Stimulated activated naive CD4-positive, alpha-beta T cell (primary cell): ENCODE measurements around the gene TMEM115.

ENCODE experiments used
- DNase-seq, 6 experiments: peaks; one replicate each; lab custom pipeline; 2025; lab: John Stamatoyannopoulos, UW

Gene TMEM115, protein sequence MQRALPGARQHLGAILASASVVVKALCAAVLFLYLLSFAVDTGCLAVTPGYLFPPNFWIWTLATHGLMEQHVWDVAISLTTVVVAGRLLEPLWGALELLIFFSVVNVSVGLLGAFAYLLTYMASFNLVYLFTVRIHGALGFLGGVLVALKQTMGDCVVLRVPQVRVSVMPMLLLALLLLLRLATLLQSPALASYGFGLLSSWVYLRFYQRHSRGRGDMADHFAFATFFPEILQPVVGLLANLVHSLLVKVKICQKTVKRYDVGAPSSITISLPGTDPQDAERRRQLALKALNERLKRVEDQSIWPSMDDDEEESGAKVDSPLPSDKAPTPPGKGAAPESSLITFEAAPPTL

DNA sequence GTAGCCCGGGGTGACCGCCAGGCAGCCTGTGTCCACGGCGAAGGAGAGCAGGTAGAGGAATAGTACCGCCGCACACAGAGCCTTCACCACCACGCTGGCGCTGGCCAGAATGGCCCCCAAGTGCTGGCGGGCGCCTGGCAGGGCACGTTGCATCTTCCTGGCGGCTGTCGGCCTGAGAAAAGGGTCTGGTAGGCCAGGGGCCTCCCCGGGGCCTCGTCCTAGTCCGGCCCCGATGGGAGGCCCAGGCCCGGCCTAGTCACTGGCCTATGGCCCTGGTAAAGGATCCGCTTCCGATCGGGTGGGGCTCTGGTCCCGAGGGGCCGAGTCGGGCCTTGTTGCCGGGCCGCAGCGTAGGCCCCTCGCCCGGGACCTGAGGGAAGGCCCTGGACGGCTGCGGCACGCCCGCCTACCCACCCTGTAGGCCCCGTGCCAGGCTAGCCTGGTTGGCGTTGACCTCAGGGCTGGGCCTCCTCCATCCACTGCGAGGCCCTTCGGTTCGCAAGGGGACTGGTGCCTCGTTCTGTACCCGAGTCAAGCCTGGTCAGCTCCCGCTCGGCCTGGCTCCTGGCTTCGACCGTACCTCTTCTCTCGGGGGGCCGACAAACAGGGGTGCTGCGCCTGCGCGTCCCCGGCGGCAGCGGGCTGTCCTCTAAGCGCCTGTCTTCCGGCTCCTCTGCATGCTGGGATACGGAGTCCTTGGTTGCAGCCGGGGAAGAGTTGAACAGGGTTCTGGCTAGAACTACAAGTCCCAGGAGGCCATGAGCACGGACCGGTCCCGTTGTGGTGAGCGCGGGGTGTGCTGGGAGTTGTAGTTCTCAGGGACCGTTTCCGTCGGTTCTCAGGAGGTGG, at the start of gene TMEM115:
Gene TMEM115, minus strand, starts transcription at position 611 of the 849 bp plus-strand sequence. Its CDS starts 458 bp downstream, at position 153.
- peak; percentile 84 to 96 (median 94) for DNase-seq

DNA sequence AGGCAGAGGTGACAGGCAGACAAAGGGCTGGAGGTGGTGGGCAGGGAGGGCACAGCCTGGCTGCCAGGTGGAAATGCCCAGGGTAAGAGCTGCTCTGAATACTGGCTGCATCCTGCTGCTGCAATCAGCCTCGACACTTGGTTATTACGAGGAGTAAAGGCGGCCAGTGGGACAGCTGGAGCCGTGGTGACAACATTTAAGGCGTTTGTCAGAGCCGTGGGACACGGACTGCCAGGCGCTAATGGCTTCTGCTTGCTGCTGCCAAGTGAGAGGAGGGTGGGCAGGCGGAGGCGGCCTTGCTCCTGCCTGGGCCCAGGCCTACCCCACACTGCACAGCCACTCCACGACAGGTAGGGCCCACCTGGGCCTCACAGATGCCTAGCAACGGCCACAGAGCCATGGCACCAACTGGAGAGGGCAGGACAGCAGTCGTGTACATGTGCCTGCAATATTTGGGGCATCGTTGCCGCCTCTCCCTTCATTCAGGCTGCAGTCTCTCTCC, 49.2 kb upstream of the TMEM115 start:
- no peak for DNase-seq

DNA sequence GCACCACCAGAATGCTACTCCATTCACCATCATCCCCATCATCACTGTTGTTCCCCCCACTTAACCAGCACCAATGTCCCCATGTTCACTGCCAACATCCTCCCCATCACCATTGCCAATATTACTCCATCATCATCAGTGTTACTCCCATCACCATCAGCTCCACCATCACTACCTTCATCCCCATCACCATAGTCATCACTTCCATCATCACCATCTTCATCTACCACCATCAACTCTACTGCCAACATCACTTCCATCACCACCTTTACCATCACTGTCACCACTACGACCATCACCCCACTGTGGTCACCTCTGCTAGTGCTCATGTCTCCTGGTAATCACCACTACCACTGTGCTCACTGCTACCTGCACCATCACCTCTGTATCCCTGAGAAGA, 47.2 kb upstream of the TMEM115 start:
- no peak for DNase-seq

DNA sequence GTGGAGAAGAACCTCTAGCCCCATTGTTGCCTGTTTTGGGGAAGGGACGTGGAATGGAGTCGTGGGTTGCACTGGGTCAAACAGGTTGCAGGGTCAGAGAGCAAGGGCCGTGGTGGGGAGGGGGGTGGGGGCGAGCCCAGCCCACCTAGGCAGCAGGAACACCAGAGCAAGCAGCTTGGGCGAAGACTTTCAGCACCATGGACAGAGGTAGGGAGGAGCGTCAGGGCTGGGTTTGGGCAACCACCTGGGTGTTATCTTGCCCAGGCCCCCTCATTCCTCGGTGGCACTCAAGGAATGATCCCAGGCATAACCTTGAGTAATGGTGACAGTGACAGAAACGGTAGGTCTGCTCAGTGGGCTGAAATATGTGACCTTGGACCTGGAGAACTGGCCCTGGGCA, 45.9 kb upstream of the TMEM115 start:
- DNase-seq, result peak in 1 of 6 experiments; percentile 10

DNA sequence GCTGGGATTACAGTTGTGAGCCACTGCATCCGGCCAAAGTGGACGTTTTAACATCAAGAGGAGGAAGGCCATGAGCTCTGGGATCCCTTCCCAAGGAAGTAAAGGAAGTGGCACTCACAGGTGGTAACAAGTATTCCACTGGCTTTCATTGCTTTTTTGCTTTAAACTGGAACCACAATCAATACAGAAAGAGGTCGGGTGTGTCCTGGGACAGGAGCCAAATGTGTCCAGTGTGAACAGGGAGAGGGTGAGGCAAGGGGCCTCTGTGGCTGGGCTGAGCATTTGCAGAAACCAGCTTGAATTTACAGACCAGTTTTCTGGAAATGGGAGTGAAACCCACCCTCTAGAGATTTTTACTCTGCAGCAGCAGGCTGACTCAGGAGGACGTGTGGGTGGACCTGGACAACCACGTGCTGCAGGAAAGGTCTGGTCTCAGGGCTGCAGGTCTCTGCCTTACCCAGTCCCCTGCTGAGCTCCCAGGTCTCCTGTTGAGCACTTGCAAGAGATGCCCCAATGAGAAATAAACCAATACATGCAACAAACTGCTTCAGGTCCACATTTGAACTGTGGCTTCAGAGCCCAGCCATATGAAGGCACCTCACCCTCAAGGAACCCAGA, 42.8 kb upstream of the TMEM115 start:
- no peak for DNase-seq

DNA sequence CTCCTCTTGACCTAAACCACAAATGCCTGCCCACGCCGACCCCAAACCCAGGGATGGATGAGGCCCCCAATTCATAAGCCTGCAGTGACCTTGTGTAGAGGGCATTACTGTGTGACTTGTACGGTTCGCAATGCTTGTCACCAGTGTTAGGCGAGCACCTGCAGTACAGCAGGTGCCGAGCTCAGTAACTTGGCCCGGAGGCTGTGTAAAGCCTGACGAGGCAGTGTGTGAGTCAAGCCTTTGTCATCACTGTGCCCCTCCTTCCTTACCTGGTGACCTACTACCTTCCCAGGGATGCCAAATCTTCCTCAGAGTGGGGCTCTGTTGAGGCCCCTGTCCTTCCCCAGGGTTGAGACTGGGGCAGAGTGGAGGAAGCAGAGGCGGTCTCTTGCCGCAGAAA, 37.2 kb upstream of the TMEM115 start:
- DNase-seq, result no peak

DNA sequence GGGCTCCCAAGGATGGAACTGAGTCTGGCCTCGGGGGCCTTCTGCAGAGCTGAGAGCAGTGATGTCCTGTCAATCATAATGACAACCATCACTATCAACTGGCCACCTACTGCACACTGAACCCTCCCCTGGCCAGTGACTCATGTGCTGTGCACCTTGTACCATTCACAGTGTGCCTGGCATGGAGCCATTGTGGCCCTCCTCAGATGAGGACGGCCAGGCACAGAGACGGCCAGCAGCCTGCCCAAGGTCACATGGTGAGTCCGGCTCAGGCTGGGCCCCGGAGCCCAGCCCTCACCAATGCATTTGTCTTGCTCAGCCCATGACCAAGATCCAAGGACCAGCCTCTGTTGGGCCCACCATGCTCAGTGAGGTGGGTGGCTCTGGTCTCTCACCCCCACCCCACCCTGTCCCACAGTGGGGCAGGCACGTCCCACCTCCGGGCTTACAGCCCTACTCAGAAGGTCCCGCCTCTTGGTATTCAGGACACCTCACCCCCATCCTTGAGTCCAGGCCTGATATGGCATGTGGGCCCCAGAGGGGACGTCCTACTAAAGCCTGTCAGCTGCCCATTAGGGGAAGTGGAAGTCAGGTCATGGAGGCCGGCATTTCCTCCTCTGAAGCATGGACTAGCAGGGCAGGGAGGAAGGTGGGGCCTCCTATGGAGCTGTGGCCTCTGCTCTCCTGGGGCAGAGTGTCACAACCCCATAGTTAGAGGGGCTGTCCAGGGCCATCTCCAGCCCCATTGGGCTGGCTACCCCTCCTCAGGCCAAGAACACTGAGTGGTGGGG, 35.9 kb upstream of the TMEM115 start:
- no peak for DNase-seq

DNA sequence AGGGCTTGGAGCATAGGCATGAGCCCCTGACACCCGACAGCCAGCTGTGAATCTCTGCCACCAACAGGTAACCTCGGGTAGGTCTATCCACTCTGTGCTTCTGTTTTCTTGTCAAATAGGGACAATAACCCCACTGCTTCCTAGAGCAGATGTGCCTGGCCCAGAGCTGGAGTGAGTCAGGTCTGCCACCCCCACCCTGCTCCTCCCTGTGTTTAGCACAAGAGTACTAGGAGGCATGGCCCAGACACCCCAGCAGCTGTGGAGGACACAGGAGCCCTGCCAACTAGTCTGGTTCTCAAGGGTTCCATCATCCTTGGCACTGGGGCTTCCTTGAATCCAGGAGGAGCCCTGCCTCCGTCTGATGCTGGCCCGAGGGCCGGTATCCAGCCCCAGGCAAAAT, 33.7 kb upstream of the TMEM115 start:
- no peak for DNase-seq

DNA sequence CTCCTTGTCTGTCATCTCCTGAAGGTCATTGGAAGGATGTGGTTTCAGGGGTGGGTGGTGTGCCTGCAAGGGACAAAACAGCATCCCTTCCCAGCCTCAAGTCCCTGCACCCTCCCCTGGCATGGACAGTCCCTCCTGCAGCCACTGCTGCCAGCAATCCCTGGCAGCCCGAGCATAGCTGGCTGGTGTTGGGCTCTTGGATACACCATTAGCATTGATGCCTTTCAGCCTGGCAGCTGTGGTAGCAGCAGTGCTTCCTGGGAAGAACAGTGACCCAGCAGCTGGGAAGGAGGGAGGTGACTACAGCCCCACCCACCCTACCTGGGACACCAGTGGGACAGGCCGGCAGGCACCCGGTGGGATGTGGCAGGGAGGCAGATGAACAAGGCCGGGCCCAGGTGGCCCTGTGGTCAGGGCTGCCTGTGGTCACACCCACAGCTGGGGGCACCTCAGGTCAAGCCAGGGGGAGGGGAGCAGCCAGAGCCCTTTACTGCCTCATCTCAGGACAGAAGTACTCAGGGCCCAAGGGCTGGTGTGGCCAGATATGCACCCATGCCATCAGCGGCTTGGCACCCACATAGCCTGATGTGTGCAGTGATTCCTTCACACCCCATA, 32.9 kb upstream of the TMEM115 start:
- no peak for DNase-seq

DNA sequence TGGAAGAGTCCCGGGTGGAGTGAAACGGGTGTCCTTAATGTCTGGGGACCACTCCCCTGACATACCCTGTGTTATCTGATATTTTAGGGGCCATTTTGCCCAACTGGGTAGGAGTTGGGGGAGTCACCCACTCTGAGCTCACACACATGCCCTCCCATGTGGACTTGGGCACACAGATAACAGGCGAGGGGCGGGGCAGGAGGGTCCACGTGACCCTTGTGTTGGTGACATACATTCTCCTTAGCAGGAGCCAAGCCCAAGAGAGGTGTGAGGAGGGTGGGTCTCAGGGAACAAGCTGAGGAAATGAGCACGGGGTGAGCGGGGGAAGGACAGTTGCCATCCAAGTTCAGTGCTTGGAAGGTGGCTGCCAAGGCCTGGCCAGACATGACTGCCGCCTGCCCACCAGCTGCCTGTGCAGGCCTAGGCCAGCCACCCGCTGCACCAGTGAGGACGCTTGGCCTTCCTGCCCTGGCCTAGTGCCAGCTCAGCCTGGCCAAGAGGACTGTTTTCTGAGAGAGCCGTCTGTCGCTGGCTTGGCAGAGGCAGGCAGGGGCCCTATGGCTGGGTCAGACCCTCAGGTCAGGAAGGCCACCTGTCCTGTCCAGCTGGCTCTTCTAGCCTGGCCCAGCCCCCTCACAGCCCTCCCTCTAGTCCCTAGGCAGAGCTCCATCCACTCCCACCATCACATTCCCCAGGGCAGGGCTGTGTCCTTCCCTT, 31.3 kb upstream of the TMEM115 start:
- DNase-seq, result no peak

DNA sequence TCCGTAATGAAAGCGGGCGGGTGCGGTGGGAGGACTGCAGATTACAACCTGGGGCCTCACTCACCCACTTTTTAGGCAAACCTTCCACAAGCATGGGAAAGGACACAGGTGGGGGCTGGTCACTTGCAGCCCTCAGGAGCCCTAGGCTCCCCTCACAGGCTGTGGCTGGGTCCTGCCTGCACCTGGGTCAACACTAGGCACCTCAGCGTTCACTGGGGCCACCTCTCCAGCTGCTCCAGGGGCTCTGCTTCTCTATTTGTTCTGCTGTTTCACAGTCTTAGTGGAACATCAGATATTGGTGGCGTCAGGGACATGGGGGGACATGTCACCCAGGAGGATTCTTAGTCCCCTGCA, 30.1 kb upstream of the TMEM115 start:
- no peak for DNase-seq

DNA sequence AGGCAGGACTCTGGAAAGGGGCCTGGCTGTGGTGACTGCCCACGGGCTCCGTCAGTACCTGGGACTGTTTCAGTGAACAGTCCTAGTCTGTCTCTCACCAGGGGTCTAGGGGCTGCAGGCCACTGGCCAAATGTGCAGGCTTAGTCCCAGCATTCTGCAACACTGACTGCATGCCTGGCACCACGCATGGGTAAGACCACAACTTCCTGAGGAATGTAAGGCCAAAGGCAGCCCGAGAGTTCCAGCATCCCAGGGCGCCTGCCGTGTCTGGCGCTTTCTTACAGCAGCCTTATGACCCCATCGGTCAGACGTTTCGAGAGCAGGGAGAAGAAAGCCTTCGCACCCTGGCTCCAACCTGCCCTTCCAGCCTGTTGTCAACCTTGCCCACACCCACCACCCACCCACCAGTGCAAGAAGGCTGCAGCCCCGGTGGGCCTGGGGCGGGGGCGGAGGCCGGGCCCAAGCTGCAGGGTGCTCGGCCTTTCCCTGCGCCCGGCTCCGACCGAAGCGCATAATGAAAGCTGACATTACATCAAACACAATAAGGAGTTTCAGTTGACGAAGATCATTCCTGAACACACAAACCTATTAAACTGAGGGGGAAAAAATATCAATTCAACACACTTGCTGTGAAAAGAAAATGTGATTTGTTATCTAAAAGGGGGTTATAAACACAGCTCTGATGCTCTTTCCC, 29.5 kb upstream of the TMEM115 start:
- no peak for DNase-seq

DNA sequence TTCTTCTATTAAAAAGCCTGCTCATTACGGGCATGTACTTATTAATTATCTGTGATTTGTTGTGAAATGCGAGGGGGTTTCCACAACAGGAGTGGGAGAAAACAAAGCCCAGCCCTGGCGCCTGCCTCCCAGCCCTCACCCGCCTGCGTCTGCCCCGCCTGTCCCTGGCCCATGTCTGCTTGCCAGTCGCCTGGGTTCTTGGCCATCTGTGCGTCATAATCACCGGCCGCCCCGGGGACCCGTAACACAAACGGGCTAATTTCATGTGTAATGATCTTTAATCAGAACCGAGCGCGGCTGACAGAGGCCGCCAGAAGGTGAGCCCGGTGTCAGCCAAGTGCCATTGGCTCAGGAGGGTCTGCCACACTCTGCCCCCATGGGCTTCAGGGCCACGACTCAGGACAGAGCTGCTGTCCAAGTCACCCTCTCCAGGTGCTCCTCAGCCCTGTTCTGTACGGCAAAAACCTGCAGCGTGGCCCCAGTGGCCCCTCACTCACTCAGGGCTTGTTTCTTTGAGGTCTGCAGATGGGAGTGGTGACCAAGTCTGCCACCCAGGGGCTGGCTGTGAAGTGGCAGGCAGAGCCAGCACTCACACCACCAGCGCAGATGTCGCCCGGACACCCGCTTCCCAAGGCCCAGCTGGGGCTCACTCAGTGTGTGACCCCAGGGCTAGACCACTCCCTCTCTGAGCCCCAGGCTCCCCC, 28.8 kb upstream of the TMEM115 start:
- DNase-seq, result no peak

DNA sequence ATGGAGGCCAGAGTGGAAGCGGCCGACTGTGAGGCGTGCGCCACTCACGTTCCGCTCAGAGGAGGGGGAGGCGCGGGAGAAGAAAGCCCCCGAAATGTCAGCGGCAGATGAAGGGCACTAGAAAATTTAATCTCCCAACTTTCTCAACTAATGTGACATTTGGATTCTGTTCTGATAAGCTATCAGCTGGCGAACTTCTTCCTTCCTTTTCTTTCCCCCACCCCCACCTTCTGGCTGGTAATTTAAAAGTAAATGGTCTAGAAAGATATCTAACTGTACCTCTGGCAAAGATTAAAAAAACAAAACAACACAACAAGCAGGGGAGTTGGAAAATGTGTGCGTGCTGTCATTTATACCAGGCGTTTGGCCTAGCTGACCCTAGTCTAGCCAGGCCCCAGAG, 26.4 kb upstream of the TMEM115 start:
- DNase-seq, result no peak

DNA sequence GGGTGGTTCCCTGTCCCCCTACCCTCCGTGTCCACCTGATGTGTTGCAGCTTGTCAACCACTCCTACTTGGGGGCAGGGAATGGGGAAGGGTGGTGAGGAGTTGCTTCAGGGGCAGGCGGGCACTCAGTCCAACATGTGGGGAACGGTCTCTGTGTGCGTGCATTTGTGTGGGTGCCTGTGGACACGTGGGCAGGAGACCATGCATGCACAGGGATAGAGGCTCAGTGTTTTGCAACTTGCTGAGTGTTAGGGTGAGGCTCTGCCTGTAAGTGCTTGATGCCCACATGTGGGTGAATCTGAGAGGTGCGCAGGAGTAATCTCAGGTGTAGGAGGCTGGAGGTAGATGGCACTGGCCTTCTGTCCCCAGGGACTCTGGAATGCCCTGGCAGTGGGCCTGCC, 24.4 kb upstream of the TMEM115 start:
- no peak for DNase-seq

DNA sequence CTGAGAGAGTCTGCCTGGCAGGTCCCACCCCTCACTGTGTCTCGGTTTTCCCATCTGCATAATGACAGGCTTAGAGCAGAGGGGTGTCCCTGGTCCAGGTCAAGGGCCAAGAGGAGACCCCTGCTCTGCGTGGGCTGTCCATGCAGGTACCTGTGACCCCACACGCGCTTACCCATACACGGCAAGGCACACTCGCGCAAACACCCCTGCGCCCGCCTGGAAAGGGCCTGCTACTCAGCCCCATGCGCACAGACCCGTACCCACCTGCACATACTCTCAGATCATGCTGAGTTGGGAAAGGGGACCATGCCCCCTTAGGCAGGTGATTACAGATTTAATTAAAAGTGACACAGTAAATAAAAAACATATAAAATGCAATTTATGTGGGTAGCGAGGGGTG, 23.4 kb upstream of the TMEM115 start:
- DNase-seq, result no peak

DNA sequence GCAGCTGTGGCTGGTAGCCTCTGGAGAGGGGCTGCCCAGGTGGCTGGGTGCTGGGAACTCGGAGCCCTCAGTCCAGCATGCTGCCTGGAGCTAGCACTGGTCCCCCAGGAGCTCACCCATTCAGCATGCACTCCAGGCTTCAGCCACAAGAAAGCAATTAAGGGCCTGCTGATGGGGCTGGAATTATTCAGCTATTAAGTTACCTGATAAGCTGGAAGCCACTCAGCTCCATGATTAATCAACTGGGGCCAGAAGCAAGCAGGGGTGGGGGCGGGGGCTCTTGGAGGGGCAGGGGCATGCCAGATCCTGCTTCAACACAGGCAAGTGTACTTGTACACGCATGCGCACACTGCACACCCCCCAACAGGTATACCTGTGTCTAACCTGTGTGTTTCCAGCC, 22.1 kb upstream of the TMEM115 start:
- DNase-seq, result no peak

DNA sequence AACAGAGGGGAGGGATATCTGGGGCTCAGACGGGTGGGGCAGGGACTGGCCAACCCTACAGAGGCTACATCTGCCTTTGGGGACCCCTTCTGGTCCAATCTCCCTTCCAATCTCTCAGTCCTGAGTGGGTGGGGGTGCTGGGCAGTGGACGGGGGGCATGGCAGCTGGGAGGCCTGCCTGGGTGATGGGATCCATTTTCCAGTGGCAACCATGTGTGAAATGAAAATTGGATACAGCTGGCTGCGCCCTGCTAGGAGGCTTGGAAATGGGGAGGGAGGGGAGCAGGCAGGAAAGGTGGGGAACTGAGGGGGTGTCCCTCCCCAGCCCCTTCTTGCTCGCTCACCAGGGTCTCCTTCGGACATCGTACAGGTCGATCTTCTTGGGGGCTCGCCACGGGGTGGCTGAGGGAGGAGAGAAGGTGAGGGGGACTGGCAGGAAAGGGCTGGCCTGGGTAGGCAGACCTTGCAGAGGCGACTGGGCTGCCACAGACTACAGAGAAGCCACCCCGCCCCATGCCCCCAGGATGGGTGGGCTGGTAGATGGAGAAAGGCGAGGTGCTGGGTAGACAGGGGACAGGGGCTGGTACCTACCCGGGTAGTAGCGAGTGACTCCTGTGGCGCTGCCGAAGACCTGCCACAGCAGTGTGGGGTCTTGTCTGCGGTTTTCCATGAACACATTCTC, 21.2 kb upstream of the TMEM115 start:
- no peak for DNase-seq

DNA sequence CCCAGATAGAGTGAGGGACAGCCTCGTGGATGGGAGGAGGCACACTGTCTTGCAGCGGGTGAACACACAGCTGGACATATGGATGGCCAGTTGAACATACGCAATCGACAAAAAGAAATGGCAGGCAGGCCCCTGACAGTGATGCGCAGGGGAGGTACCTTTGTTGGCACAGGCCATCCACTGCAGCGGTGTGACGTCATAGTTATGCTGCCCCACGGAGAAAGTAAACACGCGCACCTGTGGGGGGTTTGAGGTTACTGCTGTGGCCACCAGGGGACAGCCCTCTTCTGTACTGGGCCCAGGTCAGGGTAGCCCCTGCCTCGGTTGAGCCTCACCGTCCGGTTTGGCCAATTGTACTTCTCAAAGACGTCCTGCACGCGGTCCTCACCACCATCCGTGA, 19.4 kb upstream of the TMEM115 start:
- DNase-seq, result no peak
